Fibroblast of the aortic adventitia (primary cell): ENCODE data around the gene AMH. TPM values are rescaled to one million over a fixed set of nuclear protein-coding genes. Genes with fewer than 3 reads are reported as not detected.

Experiments
- DNase-seq: peaks from one replicate; pipeline ENCODE4 v3.0.0-alpha.2; 2010; ENCODE audit warnings: low read depth
- H3K4me3 ChIP-seq: 2 replicates; pipeline ENCODE4 v1.5.1; 2011; ENCODE audit warnings: low read depth, mild to moderate bottlenecking, control low read depth, low read length, moderate library complexity
- total RNA-seq: library from RNA; depleted of rRNA; stranded (reverse); fragments of >200 nt; gene quantifications from 2 replicates; pipeline ENCODE4 v1.2.3, GENCODE V29; 2012; ENCODE audit warnings: low replicate concordance
- TF ChIP-seq, protein P1 (sequence below): IDR thresholded peaks from 2 replicates; pipeline ENCODE4 v1.5.1; 2011; ENCODE audit warnings: mild to moderate bottlenecking, low read length, control low read depth, inconsistent platforms; ENCODE audit not compliant: insufficient read depth

AMH gene
- total RNA-seq, 1 donor, result 0.81 TPM

DNA sequence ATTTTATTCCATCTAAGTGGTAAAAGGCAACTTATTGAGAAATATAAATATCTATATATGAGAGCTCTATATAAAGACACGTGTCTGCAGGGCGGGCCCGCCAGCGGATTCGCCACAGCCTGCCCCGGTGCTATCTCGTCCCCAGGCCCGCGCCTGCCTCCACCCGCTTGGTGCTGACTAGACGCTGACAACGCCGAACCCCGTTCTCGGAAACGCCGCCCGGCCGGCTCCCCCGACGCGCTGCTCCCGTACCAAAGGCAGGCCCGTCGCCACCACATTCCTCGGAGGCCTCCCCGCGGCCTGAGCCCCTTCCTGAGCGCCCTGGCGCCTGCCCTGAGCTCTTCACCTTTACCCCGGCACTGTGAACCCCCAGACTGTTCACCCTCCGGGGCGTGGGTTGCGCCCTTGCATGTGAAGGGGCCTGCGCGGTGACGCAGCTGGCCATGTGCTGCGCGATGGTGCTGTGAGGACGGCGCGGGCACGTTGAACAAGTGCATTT is 19.0 kb upstream of the AMH start:
- no peak for DNase-seq
- TF ChIP-seq, protein P1, sequence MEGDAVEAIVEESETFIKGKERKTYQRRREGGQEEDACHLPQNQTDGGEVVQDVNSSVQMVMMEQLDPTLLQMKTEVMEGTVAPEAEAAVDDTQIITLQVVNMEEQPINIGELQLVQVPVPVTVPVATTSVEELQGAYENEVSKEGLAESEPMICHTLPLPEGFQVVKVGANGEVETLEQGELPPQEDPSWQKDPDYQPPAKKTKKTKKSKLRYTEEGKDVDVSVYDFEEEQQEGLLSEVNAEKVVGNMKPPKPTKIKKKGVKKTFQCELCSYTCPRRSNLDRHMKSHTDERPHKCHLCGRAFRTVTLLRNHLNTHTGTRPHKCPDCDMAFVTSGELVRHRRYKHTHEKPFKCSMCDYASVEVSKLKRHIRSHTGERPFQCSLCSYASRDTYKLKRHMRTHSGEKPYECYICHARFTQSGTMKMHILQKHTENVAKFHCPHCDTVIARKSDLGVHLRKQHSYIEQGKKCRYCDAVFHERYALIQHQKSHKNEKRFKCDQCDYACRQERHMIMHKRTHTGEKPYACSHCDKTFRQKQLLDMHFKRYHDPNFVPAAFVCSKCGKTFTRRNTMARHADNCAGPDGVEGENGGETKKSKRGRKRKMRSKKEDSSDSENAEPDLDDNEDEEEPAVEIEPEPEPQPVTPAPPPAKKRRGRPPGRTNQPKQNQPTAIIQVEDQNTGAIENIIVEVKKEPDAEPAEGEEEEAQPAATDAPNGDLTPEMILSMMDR, result no peak

DNA sequence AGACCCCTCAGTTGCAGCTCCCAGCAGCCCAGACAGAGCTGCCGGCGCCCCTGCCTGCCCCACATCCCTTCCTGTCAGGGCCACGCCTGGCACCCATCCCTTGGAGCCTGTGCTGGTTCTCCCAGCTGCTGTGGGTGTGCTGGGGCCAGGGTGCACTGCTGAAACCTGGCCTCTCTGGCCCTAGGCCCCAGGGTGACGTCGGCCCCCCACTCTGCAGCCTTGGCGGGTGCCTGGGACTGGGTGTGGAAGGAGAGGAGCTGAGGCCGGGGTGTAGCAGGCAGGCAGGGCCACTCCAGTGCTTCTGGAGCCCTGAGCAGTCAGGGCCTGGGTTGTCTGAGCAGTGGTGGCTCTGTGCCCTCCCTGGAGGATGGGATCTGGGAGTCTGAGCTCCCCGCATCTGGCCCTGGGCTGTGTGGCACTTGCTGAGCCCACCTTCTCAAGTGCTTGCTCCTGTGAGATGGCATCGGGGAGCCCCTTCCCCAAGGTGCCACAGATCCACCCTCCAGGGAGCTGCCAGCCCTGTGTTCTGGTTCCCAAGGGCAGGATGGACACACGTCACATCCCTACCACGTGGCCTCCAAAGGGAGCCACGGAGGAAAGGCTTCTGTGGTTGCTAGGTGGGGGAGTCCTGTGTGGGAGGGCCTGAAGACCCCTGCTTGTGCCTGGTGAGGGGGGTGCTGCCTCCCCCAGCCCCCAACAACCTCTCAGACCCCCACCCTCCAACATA is 18.2 kb upstream of the AMH start:
- no peak overlapping the region for H3K4me3 ChIP-seq
- TF ChIP-seq, protein P1, result no peak
- DNase-seq, result no peak

More for the DNA sequence above, 19.0 kb upstream of the AMH start:
- H3K4me3 ChIP-seq, result no peak overlapping the region

DNA sequence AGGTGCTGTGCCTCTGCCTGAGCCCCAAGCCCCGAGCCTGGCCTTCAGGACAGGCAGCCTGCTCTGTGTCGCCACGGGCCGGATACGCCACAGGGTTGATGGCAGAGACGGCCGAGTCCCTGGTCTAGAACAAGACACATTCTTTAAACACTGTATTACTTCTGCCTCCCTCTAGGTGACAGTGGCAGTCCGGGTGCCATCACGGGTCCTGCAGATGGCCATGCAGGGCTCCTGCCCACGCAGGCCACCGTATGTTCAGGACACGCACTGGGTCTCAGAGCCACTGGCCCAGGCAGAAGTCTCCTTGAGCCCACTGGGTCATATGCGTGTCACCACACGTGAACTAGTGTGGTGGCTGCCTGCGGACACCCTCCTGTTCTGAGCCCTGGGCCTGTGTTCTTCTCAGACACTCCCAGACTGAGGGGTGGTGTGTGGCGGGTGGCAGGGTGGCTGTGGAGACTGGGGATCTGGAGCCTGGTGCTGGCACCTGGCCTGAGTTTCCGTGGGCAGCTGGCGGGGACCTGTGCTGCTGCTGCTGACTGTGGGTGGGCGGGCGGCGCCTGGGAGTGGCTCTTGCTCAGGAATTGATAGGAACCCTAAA is 17.4 kb upstream of the AMH start:
- DNase-seq, result no peak
- no peak overlapping the region for H3K4me3 ChIP-seq

DNA sequence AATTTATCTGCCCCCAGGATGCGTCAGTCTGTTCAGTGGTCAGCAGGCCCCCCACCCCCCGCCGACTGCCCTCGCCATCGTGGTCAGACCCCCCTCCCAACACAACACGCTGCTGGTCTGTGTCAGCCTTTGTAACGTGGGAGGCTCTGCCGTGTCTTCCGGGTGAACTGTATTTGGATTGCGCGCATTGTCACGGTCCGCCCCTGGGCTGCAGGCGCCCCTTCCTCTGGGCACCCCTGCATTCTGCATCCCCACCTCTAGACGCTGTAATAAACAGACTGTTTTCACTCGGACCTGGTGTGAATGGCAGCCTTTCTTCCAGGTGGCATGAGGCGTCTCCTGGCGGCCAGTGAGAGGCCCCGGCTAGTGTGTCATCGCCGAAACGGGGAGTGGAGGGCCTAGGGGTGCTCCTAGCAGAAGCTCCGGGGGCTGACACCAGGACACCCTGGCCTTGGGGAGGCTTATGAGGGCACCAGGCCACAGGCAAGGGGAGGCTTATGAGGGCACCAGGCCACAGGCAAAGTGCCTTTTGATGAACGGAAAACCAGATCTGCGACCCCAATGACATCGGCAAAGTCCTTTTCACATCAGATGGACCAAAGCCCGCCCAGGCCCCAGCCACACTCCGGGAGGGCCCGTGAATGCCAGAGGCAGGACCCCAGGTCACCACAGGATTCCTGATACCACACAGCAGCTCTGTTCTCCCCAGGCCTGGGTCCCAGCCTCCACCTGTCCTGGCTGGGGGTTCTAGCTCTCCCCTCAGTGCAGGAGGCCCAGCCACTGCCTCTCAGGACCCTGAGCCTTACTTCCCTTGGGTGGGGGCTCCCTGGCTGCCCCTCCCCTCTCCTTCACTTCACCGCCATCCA is 16.6 kb upstream of the AMH start:
- no peak for DNase-seq
- TF ChIP-seq, protein P1, result no peak

More for the DNA sequence above, 17.4 kb upstream of the AMH start:
- TF ChIP-seq, protein P1, result peak; percentile 12

DNA sequence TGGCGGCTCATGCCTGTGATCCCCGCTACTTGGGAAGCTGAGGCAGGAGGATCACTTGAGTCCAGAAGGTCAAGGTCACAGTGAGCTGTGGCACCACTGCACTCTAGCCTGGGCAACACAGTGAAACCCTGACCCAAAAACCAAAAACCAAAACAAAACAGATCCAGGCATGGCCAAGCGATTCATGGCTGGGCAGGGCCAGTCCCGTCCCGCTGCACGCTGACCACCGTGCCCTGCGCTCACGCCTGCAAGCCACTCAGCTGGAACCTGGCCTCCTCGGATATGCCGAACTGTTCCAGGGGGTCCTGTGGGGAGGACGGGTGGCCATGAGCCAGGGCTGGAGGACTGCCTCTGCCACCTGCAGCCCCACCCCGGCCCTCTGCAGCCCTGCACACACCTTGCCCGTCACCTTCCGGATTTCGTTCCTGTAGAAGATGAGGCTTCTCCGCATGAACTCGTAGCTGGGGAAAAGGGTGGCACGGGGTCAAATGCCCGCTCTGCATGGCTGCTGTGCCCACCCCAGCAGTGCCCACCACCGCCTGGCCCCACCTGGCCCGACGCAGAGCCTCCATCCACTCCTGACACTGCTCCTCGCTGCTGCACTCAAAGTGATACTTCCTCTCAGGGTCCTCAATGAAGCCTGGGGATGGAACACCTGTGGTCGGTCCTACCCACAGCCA is 15.4 kb upstream of the AMH start:
- TF ChIP-seq, protein P1, result no peak
- no peak for DNase-seq

More for the DNA sequence above, 16.6 kb upstream of the AMH start:
- no peak overlapping the region for H3K4me3 ChIP-seq

DNA sequence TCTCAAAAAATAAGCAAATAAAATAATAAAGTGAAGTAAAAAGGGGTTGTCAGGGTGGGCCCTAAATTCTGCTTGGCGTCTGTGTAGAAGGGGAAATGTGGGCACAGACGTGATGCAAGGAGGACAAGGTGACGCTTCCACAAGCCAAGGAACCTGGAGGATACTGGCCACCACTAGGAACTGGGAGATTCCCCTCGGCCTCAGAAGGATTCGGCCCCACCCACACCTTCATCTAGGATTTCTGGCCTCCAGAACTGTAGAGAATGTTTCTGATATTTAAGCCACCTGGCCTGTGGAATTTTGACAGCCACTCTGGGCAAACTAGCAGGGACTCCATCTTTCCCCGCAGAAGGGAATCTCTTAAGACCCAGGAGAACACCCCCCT is 14.1 kb upstream of the AMH start:
- H3K4me3 ChIP-seq, result peak overlapping the region; percentile 84
- no peak for DNase-seq
- TF ChIP-seq, protein P1, result no peak

More for the DNA sequence above, 15.4 kb upstream of the AMH start:
- H3K4me3 ChIP-seq, result no peak overlapping the region
